SK-MEL-5 (cell line): ENCODE data around the gene TAS2R40. TPM values are rescaled to one million over a fixed set of nuclear protein-coding genes. Genes with fewer than 3 reads are reported as not detected.

ENCODE experiments used
- DNase-seq: peaks from one replicate; pipeline ENCODE4 v3.0.0-alpha.2; 2016; ENCODE audit warnings: low read depth, low spot score
- in situ Hi-C: cut with HindIII; loops from 2 replicates; pipeline ENCODE4 v1.10.0; 2016; ENCODE audit warnings: low sequenced_read_pairs, high pct_unique_total_duplicates, low pct_unique_long_range_greater_than_20kb
- total RNA-seq: library from RNA; depleted of rRNA; stranded (reverse); fragments of >200 nt; shearing (Covaris generic); gene quantifications from 2 replicates; pipeline ENCODE4 v1.2.3, GENCODE V29; 2014

TAS2R40 gene
- total RNA-seq, 1 experiment from 2014 or later: not detected

DNA sequence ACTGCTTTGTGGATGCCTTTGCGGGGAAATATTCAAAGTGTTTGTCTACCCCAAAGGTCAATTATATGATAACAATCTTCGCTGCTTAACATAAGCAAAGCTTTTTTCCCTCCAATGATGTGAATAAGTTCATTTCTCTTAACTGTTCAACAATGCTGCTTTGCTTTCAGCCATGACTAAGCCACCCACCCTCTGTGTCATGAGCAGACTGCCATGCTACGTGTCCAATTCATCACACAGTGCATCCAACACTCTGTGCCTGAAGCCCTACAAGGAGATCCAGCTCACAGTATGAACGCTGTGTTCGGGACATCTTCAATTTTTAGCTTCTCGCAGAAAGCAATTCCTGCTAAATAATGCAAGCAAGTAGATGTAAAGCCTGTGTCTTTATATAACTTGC is 5.7 kb upstream of the TAS2R40 start:
- in situ Hi-C loops: loop anchor here (25.0 kb wide), 1 partner anchor 204 kb away; no protein-coding TSS in a partner anchor
- peak; percentile 34 for DNase-seq

DNA sequence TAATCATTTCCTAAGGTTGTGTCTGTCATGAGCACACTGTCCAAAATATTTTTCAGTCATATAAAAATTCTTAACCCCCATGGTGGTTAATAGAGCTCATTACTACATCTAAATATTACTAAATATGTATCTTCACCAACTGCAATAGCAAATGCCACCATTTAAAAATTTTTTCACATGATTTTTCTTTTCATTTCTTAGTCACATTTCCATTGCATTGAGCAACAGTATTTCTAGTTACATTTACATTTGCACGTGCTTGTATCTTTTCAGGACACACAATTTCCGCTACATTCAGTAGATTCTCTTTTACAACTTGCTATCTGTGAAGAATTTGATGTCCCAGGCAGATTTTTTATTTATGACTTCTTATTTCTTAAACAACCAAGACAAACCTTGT is 5.2 kb upstream of the TAS2R40 start:
- no peak for DNase-seq
- in situ Hi-C loops: loop anchor here (25.0 kb wide), 1 partner anchor 204 kb away; no protein-coding TSS in a partner anchor

DNA sequence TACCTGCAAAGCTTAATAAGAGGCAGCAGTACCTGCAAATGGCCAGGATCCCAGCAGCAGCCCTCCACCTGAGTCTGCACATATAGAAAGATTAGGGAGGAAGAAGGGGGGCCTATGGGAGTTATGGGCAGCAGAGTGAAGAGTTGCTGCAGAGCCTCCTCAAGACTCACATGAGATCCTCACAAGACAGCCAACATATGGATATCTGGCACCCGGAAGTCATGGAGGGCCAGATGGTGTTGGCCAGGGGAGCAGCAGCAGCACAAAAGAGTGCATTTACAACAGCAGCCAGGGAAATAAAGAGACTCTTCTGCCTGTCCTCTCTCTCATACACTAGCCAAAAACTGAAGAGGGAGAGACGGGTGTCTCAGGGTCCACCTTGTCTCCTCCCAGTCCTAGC is 4.0 kb upstream of the TAS2R40 start:
- in situ Hi-C loops: loop anchor here (25.0 kb wide), 1 partner anchor 206 kb away; no protein-coding TSS in a partner anchor
- DNase-seq: peak; percentile 79

DNA sequence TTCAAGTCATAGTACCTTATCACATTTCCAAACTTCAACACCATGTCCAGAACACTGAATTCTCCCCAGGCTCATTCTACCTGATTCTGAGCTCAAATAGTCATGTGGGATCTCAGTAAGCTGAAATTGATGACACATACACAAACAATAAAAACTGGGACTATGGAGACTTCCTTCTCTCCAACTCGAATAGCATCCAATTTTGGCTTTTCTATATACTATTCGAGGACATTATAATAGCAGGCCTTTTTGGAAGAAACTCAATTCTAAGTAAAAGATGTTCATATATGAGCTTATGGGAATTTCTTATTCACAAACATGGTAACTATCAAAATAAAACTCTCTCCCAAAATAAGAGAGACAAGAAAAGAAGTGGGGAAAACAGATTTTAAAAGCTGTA is 551 bp upstream of the TAS2R40 start:
- in situ Hi-C loops: loop anchor here (25.0 kb wide), 1 partner anchor 209 kb away; no protein-coding TSS in a partner anchor
- no peak for DNase-seq

GRCh38 chr7:143222782-143223181 is 945 bp downstream of the TAS2R40 start:
- in situ Hi-C loops: loop anchor here (25.0 kb wide), 1 partner anchor 210 kb away; no protein-coding TSS in a partner anchor
- no peak for DNase-seq

DNA sequence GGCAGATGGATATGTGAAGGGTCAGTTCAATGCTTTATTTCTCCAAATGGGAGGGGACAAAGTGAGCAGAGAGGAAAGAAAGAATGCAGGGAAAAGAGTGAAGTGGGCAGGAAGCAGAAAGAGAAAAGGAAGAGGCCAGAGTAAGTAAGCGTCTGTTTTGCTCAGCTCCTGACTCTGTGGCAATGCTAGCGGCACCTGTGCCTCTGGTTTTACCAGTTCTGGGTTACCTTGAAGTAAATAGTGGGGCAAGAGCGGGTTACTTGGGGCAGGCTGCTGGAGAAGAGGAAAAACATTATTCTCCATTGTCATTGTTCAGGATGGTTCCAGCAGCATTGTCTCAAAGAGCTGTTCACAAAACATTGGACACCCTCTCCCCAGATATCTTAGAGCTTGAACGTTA is 1.9 kb downstream of the TAS2R40 start:
- in situ Hi-C loops: loop anchor here (25.0 kb wide), 1 partner anchor 211 kb away; no protein-coding TSS in a partner anchor
- no peak for DNase-seq

DNA sequence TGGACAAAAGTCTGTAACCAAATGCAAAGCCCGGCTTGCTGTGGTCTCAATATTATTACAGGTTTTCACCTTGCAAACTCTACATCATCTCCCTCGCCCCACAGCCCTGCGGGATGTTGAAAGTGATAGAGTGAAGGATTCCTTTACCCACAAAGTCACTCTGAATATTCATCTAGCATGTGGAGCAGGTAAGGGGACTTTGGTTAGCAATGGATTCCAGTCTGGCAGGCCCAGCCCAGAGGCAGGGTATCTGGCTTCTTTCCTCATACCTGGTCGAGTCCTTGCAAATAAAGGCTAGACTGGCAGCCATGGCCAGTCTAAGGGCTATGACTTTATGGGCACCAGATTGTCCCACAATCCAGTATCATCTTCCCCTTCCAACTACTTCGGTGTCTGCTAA is 3.2 kb downstream of the TAS2R40 start:
- DNase-seq: no peak
- in situ Hi-C loops: loop anchor here (25.0 kb wide), 1 partner anchor 162 kb away; the partner anchor contains the start of gene ZYX

DNA sequence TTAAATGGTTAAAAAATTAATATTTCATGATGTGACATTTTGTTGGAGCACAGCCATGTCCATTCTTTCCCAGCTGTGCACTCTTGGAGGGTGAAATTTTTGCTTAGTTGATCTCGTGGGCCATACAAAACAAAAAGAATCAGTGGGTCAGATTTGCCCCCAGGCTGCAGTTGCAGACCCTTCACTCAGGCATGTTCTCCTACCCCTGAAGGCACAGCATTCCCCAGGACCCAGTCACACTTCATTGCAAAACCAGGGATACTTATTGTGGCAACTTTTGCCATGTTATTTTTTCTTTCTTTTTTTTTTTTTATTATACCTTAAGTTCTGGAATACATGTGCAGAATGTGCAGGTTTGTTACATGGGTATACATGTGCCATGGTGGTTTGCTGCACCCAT is 6.0 kb downstream of the TAS2R40 start:
- DNase-seq: no peak
- in situ Hi-C loops: loop anchor here (25.0 kb wide), 1 partner anchor 159 kb away; the partner anchor contains the start of gene ZYX

DNA sequence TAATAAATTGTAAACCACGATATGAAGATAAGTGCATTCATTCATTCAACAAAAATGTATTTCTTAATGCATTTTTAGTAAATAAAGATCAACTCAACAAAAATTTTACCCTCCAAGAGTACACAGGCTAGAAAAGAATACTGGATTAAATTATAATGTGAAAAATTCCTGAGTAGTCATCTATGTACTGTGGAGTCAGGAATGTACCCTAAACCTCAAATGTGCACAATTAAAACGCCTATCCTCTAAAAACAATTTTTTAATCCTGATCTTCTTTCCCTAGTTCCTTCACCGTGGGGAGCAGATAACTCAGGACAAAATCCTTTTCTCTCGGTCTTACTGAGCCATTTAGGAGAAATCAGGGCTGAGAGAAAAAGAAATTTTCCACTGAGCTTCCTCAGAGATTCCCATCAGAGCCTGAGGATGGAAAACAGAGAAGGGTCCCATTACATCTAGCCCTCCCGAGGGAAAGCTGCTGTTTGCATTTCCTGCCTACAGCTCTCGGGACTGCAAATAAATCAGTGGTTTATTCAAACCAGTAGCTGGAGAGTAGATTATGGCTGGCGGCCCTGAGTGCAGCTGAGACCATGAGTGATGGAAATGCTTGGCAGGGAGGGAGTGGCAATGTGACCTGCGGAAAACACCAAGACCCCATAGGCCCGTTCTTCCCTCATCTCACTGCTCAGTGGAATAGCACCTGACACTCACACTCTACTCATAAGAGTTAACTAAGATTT is 7.4 kb downstream of the TAS2R40 start:
- in situ Hi-C loops: loop anchor here (25.0 kb wide), 1 partner anchor 158 kb away; the partner anchor contains the start of gene ZYX
- peak; percentile 40 for DNase-seq

- DNase-seq: no peak
- in situ Hi-C loops: loop anchor here (25.0 kb wide), 1 partner anchor 156 kb away; the partner anchor contains the start of gene ZYX
These were observed 9.0 kb downstream of the TAS2R40 start for GRCh38 chr7:143230602-143231457.

DNA sequence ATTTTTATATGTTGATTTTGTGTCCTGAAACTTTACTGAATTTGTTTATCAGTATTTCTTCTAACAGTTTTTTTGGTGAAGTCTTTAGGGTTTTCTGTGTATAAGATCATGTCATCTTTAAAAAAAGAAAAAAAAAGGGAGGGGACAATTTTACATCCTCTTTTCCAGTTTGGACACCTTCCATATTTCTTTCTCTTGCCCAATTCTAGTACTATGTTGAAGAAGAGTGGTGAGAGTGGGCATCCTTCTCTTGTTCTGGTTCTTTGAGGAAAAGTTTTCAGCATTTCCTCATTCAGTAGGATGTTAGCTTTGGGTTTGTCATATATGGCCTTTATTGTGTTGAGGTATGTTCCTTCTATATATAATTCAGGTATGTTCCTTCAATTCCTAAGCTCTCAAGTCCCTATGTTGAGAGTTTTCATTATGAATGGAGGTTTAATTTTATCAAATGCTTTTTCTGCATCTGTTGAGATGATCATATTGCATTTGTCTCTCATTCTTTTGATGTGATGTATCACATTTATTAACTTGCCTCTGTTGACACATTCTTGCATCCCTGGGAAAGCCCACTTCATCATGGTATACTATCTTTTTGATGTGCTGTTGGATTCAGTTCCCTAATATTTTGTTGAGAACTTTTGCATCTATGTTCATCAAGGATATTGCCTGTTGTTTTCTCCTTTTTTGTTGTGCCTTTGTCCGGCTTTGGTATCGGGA is 12.1 kb downstream of the TAS2R40 start:
- in situ Hi-C loops: loop anchor here (25.0 kb wide), 1 partner anchor 153 kb away; the partner anchor contains the start of gene ZYX
- no peak for DNase-seq

DNA sequence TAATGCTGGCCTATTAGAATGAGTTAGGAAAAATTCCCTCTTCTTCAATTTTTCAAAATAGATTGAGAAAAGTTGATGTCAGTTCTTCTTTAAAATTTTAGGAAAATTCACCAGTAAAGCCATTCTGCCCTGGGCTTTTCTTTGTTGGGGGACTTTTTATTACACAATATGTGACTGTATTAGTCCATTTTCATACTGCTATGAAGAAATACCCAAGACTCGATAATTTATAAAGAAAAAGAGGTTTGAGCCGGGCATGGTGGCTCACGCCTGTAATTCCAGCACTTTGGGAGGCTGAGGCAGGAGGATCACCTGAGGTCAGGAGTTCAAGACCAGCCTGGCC is 12.7 kb downstream of the TAS2R40 start:
- no peak for DNase-seq
- in situ Hi-C loops: loop anchor here (25.0 kb wide), 1 partner anchor 153 kb away; the partner anchor contains the start of gene ZYX

- no peak for DNase-seq
- in situ Hi-C loops: loop anchor here (25.0 kb wide), 1 partner anchor 152 kb away; the partner anchor contains the start of gene ZYX
These were observed 13.7 kb downstream of the TAS2R40 start for GRCh38 chr7:143235561-143235960.

DNA sequence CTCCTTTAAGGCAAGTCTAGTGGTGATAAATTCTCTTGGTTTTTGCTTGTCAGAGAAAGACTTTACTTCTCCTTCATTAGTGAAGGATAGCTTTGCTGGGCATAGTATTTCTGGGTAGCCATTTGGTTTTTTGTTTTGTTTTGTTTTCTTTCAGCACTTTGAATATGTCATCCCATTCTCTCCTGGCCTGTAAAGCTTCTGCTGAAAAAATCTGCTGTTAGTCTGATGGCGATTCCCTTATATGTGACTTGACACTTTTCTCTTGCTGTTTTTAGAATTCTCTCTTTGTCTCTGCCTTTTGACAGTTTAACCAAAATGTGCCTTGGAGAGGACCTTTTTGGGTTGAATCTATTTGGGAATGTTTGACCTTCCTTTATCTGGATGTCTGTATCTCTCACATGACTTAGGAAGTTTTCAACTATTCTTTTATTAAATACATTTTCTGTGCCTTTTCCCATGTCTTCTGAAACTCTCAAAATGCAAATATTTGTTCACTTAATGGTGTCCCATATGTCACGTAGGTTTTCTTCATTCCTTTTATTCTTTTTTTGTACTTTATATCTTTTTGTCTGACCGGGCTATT is 14.7 kb downstream of the TAS2R40 start:
- in situ Hi-C loops: loop anchor here (25.0 kb wide), 1 partner anchor 151 kb away; the partner anchor contains the start of gene ZYX
- no peak for DNase-seq

DNA sequence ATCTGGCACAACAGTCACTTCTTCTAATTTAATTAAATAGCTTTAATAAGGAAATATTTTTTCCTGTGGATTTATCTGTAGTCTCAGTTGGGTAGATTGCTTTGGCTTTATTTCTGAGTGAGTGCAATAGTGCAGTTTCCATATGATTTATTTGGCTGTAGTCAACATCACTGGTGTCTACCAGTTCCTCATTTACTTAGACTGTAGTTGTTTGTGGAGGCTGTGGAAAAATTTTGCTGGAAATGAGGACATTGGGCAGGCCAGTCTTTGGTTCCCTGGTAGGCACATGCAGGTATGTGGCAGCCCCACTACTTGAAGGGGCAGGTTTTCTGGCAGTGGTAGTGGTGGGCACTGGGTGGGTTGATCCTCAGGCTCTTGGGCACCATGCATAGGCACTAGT is 15.5 kb downstream of the TAS2R40 start:
- in situ Hi-C loops: loop anchor here (25.0 kb wide), 1 partner anchor 150 kb away; the partner anchor contains the start of gene ZYX
- no peak for DNase-seq

- in situ Hi-C loops: loop anchor here (25.0 kb wide), 1 partner anchor 149 kb away; the partner anchor contains the start of gene ZYX
- DNase-seq: no peak
These were observed 16.6 kb downstream of the TAS2R40 start for GRCh38 chr7:143238289-143238980.
